Activated T-cell treated with anti-CD3 and anti-CD28 coated beads, Interleukin-2, amount 50 U/mL, for 24 hours (primary cell): ENCODE results near the gene EDN3.
"Not testable (repeated sequence)": the region's sequence is repeated elsewhere in the genome, so short reads cannot be mapped to it uniquely, and the experiment has no call there.

Experiments
- DNase-seq: peaks from one replicate; pipeline ENCODE4 v3.0.0-alpha.2; 2020
- H3K27ac Mint-ChIP-seq: 2 replicates; pipeline ENCODE4 v1.8.0; 2020; ENCODE audit warnings: mild to moderate bottlenecking, mixed read lengths
- H3K27me3 Mint-ChIP-seq: 2 replicates; pipeline ENCODE4 v1.8.0; 2020; ENCODE audit warnings: mixed read lengths
- H3K36me3 Mint-ChIP-seq: 2 replicates; pipeline ENCODE4 v1.8.0; 2020; ENCODE audit warnings: low read depth, mixed read lengths
- H3K4me1 Mint-ChIP-seq: 2 replicates; pipeline ENCODE4 v1.8.0; 2020; ENCODE audit warnings: low read depth, mixed read lengths
- H3K4me3 Mint-ChIP-seq: 2 replicates; pipeline ENCODE4 v1.8.0; 2020; ENCODE audit warnings: mild to moderate bottlenecking, moderate library complexity, mixed read lengths
- H3K9me3 Mint-ChIP-seq: 2 replicates; pipeline ENCODE4 v1.8.0; 2020; ENCODE audit warnings: mixed read lengths

The EDN3 gene

GRCh38 chr20:59358793-59359192, 58.4 kb downstream of the EDN3 start:
- not testable (repeated sequence) for H3K36me3 Mint-ChIP-seq, H3K27ac Mint-ChIP-seq, H3K4me1 Mint-ChIP-seq, DNase-seq, H3K4me3 Mint-ChIP-seq, H3K9me3 Mint-ChIP-seq
- peaks cover 14% of the 10 kb centered on the region for H3K27me3 Mint-ChIP-seq

GRCh38 chr20:59359906-59360725, 59.7 kb downstream of the EDN3 start:
- H3K4me3 Mint-ChIP-seq, result no peak overlapping the region
- no peaks in the 10 kb centered on the region for H3K36me3 Mint-ChIP-seq
- H3K27me3 Mint-ChIP-seq, result peaks cover 14% of the 10 kb centered on the region
- DNase-seq, result no peak
- no peak overlapping the region for H3K27ac Mint-ChIP-seq
- H3K9me3 Mint-ChIP-seq, result no peaks in the 10 kb centered on the region
- no peaks in the 10 kb centered on the region for H3K4me1 Mint-ChIP-seq

GRCh38 chr20:59360934-59361333, 60.5 kb downstream of the EDN3 start:
- DNase-seq, result no peak
- Mint-ChIP-seq H3K27me3 (peaks cover 14% of the 10 kb centered on the region), H3K27ac (no peak overlapping the region), H3K4me3 (no peak overlapping the region), H3K9me3 (no peaks in the 10 kb centered on the region), H3K36me3 (no peaks in the 10 kb centered on the region), H3K4me1 (no peaks in the 10 kb centered on the region)

- no peaks in the 10 kb centered on the region for H3K9me3 Mint-ChIP-seq
- H3K36me3 Mint-ChIP-seq, result no peaks in the 10 kb centered on the region
- DNase-seq, result no peak
- no peak overlapping the region for H3K4me3 Mint-ChIP-seq
- H3K27ac Mint-ChIP-seq, result no peak overlapping the region
- peaks cover 14% of the 10 kb centered on the region for H3K27me3 Mint-ChIP-seq
- no peaks in the 10 kb centered on the region for H3K4me1 Mint-ChIP-seq
Measured at GRCh38 chr20:59361411-59361810, 61.0 kb downstream of the EDN3 start.

- Mint-ChIP-seq H3K4me3 (no peak overlapping the region), H3K9me3 (no peaks in the 10 kb centered on the region), H3K36me3 (no peaks in the 10 kb centered on the region), H3K27me3 (peaks cover 14% of the 10 kb centered on the region), H3K27ac (no peak overlapping the region), H3K4me1 (no peaks in the 10 kb centered on the region)
- DNase-seq, result no peak
Measured at GRCh38 chr20:59363101-59363500, 62.7 kb downstream of the EDN3 start.

GRCh38 chr20:59364611-59365010, 64.2 kb downstream of the EDN3 start:
- no peak overlapping the region for H3K27ac Mint-ChIP-seq
- H3K36me3 Mint-ChIP-seq, result no peaks in the 10 kb centered on the region
- peaks cover 14% of the 10 kb centered on the region for H3K27me3 Mint-ChIP-seq
- no peaks in the 10 kb centered on the region for H3K4me1 Mint-ChIP-seq
- no peaks in the 10 kb centered on the region for H3K9me3 Mint-ChIP-seq
- no peak overlapping the region for H3K4me3 Mint-ChIP-seq
- DNase-seq, result no peak

- H3K4me3 Mint-ChIP-seq, result no peak overlapping the region
- H3K27me3 Mint-ChIP-seq, result peaks cover 14% of the 10 kb centered on the region
- H3K9me3 Mint-ChIP-seq, result no peaks in the 10 kb centered on the region
- H3K36me3 Mint-ChIP-seq, result no peaks in the 10 kb centered on the region
- no peak overlapping the region for H3K27ac Mint-ChIP-seq
- H3K4me1 Mint-ChIP-seq, result no peaks in the 10 kb centered on the region
- DNase-seq, result no peak
Measured at GRCh38 chr20:59365611-59366285, 65.3 kb downstream of the EDN3 start.

GRCh38 chr20:59371431-59371830, 71.0 kb downstream of the EDN3 start:
- no peak overlapping the region for H3K4me3 Mint-ChIP-seq
- H3K27ac Mint-ChIP-seq, result no peak overlapping the region
- H3K36me3 Mint-ChIP-seq, result no peaks in the 10 kb centered on the region
- no peaks in the 10 kb centered on the region for H3K9me3 Mint-ChIP-seq
- DNase-seq, result no peak
- H3K27me3 Mint-ChIP-seq, result peaks cover 10% of the 10 kb centered on the region
- H3K4me1 Mint-ChIP-seq, result no peaks in the 10 kb centered on the region

- Mint-ChIP-seq H3K27ac (no peak overlapping the region), H3K4me3 (no peak overlapping the region), H3K27me3 (peaks cover 10% of the 10 kb centered on the region), H3K36me3 (no peaks in the 10 kb centered on the region), H3K4me1 (no peaks in the 10 kb centered on the region), H3K9me3 (no peaks in the 10 kb centered on the region)
- no peak for DNase-seq
Measured at GRCh38 chr20:59374261-59374660, 73.8 kb downstream of the EDN3 start.

GRCh38 chr20:59375541-59375940, 75.1 kb downstream of the EDN3 start:
- Mint-ChIP-seq H3K9me3 (no peaks in the 10 kb centered on the region), H3K36me3 (no peaks in the 10 kb centered on the region), H3K4me1 (no peaks in the 10 kb centered on the region), H3K4me3 (no peak overlapping the region), H3K27me3 (peaks cover 10% of the 10 kb centered on the region), H3K27ac (no peak overlapping the region)
- DNase-seq, result no peak
